DOHH2 (cell line): ENCODE results near the gene OVCA2.

ENCODE experiments used
- H3F3A ChIP-seq: fragments of 200-600 bp; sonication (generic), shearing (Covaris generic); 2 replicates; pipeline ENCODE4 v1.6.0; 2016; ENCODE audit warnings: antibody characterized with exemption, mild to moderate bottlenecking; ENCODE audit not compliant: control insufficient read depth, insufficient read depth
- H3K27ac ChIP-seq: fragments of 200-600 bp; sonication (generic); 2 replicates; pipeline ENCODE4 v1.5.1; 2014; ENCODE audit warnings: low read depth, mild to moderate bottlenecking, low read length, moderate library complexity
- H3K27me3 ChIP-seq: fragments of 200-600 bp; sonication (generic); 2 replicates; pipeline ENCODE4 v1.6.1; 2014; ENCODE audit warnings: mild to moderate bottlenecking, low read length, mixed read lengths; ENCODE audit not compliant: control insufficient read depth
- H3K36me3 ChIP-seq: fragments of 200-600 bp; sonication (generic); 2 replicates; pipeline ENCODE4 v1.6.1; 2014; ENCODE audit warnings: mild to moderate bottlenecking, low read length, moderate library complexity, mixed read lengths; ENCODE audit not compliant: control insufficient read depth
- H3K4me1 ChIP-seq: fragments of 200-600 bp; sonication (generic); 2 replicates; pipeline ENCODE4 v1.6.1; 2014; ENCODE audit warnings: mild to moderate bottlenecking, low read length, mixed read lengths; ENCODE audit not compliant: control insufficient read depth
- H3K4me2 ChIP-seq: fragments of 200-600 bp; sonication (generic); 2 replicates; pipeline ENCODE4 v1.6.0; 2014; ENCODE audit warnings: mild to moderate bottlenecking, low read length, moderate library complexity
- H3K4me3 ChIP-seq: fragments of 200-600 bp; sonication (generic); 2 replicates; pipeline ENCODE4 v1.5.1; 2014; ENCODE audit warnings: mild to moderate bottlenecking, low read length, mixed read lengths
- H3K79me2 ChIP-seq: fragments of 200-600 bp; sonication (generic); 2 replicates; pipeline ENCODE4 v1.6.1; 2014; ENCODE audit warnings: mild to moderate bottlenecking, low read length, mixed read lengths; ENCODE audit not compliant: control insufficient read depth
- H3K9me2 ChIP-seq: fragments of 200-600 bp; sonication (generic); replicated peaks from 2 replicates; pipeline ENCODE4 v1.6.1; 2014; ENCODE audit warnings: mild to moderate bottlenecking, low read length, mixed read lengths; ENCODE audit not compliant: control insufficient read depth
- H3K9me3 ChIP-seq: fragments of 200-600 bp; sonication (generic); 2 replicates; pipeline ENCODE4 v1.6.1; 2014; ENCODE audit warnings: antibody characterized with exemption, low read length, mixed read lengths; ENCODE audit not compliant: control insufficient read depth, insufficient read depth
- H4K20me1 ChIP-seq: fragments of 200-600 bp; sonication (generic); 2 replicates; pipeline ENCODE4 v1.6.0; 2014; ENCODE audit warnings: low read depth, mild to moderate bottlenecking, antibody characterized with exemption, low read length, moderate library complexity; ENCODE audit not compliant: control insufficient read depth, insufficient read depth
- EZH2phosphoT487 ChIP-seq: fragments of 200-600 bp; sonication (generic); IDR thresholded peaks from 2 replicates; pipeline ENCODE4 v1.6.1; 2017; ENCODE audit warnings: borderline replicate concordance, mild to moderate bottlenecking, antibody characterized with exemption, low read length, moderate library complexity, mixed read lengths
- TF ChIP-seq, protein P1 (sequence below): fragments of 200-600 bp; sonication (generic); IDR thresholded peaks from one replicate; pipeline ENCODE4 v1.5.1; 2014; ENCODE audit warnings: antibody characterized with exemption, mild to moderate bottlenecking, low read depth, low read length; ENCODE audit not compliant: poor library complexity, severe bottlenecking

OVCA2 gene

DNA sequence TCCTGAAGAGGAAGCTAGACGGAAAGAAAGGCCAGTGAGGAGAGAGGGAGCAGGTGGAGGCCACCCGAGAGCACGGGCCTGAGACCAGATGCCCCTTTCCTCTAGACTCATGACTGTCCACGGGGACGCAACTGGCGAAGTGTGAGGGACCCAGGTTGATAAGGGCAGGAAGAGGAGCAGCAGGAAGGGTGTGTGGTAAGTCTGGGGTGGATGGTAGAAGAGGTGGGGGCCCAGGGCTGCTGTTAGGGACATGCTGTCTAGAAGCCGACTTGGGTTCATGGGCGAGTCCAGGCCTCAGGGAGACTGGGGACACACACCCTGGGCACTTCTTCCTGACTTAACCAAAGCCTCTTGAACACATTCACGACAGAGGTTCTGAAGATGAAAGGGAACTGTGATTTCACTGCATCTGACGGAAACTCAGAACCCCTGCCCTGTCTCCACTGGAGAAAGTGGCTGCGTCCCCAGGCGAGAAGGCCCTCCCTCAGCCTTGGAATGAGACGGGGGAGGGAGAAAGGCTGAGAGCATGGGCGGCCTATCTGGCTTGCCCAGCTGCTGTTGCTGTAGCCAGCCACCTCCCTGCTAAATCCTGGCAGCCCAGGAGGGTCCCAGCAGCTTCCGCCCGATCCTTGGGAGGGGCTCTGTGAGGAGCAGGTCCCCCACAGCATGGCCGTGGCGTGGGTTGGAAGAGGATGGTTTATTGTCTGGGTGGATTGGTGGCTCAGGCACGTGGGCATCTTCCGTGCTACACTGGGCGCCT, 19.0 kb downstream of the OVCA2 start:
- Histone ChIP-seq H3K9me3 (no peaks in the 10 kb centered on the region), H4K20me1 (peaks cover 2% of the 10 kb centered on the region), H3K4me1 (peaks cover 30% of the 10 kb centered on the region), H3K9me2 (no peaks in the 10 kb centered on the region), H3F3A (no peaks in the 10 kb centered on the region), H3K27me3 (peaks cover 37% of the 10 kb centered on the region), H3K36me3 (peaks cover 5% of the 10 kb centered on the region), H3K4me3 (no peak overlapping the region), H3K79me2 (no peaks in the 10 kb centered on the region), H3K4me2 (no peak overlapping the region), H3K27ac (no peak overlapping the region)
- TF ChIP-seq, protein P1, sequence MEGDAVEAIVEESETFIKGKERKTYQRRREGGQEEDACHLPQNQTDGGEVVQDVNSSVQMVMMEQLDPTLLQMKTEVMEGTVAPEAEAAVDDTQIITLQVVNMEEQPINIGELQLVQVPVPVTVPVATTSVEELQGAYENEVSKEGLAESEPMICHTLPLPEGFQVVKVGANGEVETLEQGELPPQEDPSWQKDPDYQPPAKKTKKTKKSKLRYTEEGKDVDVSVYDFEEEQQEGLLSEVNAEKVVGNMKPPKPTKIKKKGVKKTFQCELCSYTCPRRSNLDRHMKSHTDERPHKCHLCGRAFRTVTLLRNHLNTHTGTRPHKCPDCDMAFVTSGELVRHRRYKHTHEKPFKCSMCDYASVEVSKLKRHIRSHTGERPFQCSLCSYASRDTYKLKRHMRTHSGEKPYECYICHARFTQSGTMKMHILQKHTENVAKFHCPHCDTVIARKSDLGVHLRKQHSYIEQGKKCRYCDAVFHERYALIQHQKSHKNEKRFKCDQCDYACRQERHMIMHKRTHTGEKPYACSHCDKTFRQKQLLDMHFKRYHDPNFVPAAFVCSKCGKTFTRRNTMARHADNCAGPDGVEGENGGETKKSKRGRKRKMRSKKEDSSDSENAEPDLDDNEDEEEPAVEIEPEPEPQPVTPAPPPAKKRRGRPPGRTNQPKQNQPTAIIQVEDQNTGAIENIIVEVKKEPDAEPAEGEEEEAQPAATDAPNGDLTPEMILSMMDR = no peak
- no peak for TF ChIP-seq EZH2phosphoT487

DNA sequence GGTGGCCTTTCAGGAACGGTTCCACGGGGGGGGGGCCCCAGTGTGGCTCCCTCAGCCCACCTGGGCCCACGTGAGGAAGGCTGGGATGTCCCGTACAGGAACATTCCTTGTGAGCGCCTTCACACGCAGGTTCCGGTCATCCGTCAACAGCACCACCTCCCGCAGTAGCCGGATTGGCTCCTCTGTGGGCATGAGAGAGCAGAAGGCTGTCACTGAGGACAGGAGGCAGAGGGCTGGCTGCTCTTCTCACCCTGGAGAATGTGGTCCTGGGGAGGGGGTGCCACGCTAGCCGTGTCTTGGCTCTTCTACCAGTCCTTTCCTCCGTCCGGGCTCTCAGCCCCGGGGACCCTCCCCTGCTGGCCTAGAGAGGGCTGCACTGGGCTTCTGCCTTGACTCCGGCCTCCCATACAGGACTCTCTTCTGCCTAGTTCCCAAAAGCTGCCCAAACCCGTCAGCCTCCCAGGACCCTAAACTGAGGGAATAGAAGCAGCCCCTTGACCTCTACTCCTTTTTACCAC, 19.7 kb downstream of the OVCA2 start:
- H3K36me3 ChIP-seq = peaks cover 8% of the 10 kb centered on the region
- TF ChIP-seq EZH2phosphoT487 = no peak
- H3K27ac ChIP-seq = no peak overlapping the region
- peaks cover 31% of the 10 kb centered on the region for H3K27me3 ChIP-seq
- no peaks in the 10 kb centered on the region for H3K79me2 ChIP-seq
- no peak overlapping the region for H3K4me3 ChIP-seq
- H3K4me1 ChIP-seq = peaks cover 25% of the 10 kb centered on the region
- H4K20me1 ChIP-seq = peaks cover 2% of the 10 kb centered on the region
- no peak overlapping the region for H3K4me2 ChIP-seq
- H3K9me3 ChIP-seq = no peaks in the 10 kb centered on the region
- H3K9me2 ChIP-seq = no peaks in the 10 kb centered on the region
- no peaks in the 10 kb centered on the region for H3F3A ChIP-seq

DNA sequence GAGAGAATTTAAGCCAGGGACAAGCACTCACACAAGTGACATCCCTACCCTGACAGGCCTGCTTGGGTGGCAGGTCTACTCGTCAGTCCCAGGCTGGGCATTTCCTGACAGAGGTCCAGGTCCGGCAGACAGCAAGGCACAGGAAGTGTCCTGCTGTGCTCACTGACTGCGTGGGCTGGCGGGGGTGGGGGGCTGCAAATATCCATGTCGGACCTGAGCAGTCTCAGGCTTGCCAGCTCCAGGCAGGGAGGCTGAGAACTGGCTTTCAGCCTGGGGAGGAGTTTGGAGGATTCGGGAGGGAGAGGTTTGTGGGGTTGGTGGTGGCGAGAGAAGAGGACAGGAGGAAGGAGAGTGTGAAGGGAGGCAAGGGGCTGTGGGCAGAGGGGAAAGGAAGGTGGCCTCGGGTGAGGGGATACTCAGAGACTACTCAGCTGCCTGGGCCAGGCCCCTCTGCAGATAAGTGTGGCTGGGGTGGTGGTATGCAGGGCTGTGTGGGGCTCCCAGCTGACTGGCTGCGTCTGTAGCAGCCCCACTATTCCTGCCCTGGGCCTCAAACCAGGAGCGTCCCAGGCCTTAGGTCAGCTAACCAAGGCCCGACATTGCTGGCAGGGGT, 20.9 kb downstream of the OVCA2 start:
- no peaks in the 10 kb centered on the region for H3K79me2 ChIP-seq
- H3K36me3 ChIP-seq = peaks cover 8% of the 10 kb centered on the region
- no peak overlapping the region for H3K27ac ChIP-seq
- no peak overlapping the region for H3K4me3 ChIP-seq
- no peaks in the 10 kb centered on the region for H3K9me3 ChIP-seq
- TF ChIP-seq, protein P1 = no peak
- no peak for TF ChIP-seq EZH2phosphoT487
- peaks cover 21% of the 10 kb centered on the region for H3K27me3 ChIP-seq
- peaks cover 2% of the 10 kb centered on the region for H4K20me1 ChIP-seq
- H3K9me2 ChIP-seq = no peaks in the 10 kb centered on the region
- H3F3A ChIP-seq = no peaks in the 10 kb centered on the region
- peaks cover 20% of the 10 kb centered on the region for H3K4me1 ChIP-seq
- H3K4me2 ChIP-seq = no peak overlapping the region
